ENCODE measurements around the gene ADTRP.

- TF ChIP-seq CSRNP3 (CRISPR knock-in tag; IDR thresholded peaks at IDR 0.05), result no peak
- no peak for TF ChIP-seq ZFP3 (CRISPR knock-in tag; IDR thresholded peaks at IDR 0.05)
- no peak for TF ChIP-seq ARNTL (CRISPR knock-in tag; IDR thresholded peaks at IDR 0.05; ENCODE audit: borderline replicate concordance, low read depth)
- no peak for TF ChIP-seq TSHZ2 (CRISPR knock-in tag; IDR thresholded peaks at IDR 0.05)
- TF ChIP-seq RARB (CRISPR knock-in tag; IDR thresholded peaks at IDR 0.05), result no peak
- no peak for TF ChIP-seq PATZ1 (CRISPR knock-in tag; IDR thresholded peaks at IDR 0.05; ENCODE audit: borderline replicate concordance)
- TF ChIP-seq OSR1 (CRISPR knock-in tag; IDR thresholded peaks at IDR 0.05), result no peak
- no peak for TF ChIP-seq ZC3H10 (CRISPR knock-in tag; IDR thresholded peaks at IDR 0.05)
- no peak for TF ChIP-seq SNAI2 (CRISPR knock-in tag; IDR thresholded peaks at IDR 0.05)
- TF ChIP-seq BACH2 (CRISPR knock-in tag; IDR thresholded peaks at IDR 0.05; ENCODE audit: borderline replicate concordance), result no peak
Observed at GRCh38 chr6:11703725-11704124, 74.9 kb downstream of the ADTRP start.

All from SK-N-SH treated with all-trans-retinoic acid at 6 μM for 48 hours (cell line).